B cell (primary cell): ENCODE measurements around the gene TEX261.

ENCODE experiments used
- EZH2 ChIP-seq: IDR thresholded peaks from 2 replicates; pipeline ENCODE4 v1.6.1; 2012; ENCODE audit warnings: borderline replicate concordance, low read depth, mild to moderate bottlenecking, moderate library complexity, low read length; ENCODE audit not compliant: insufficient read depth, poor library complexity, severe bottlenecking
- TF ChIP-seq, protein P1 (sequence below): fragments of 200-600 bp; IDR thresholded peaks from one replicate; pipeline ENCODE4 v1.8.0; 2022; ENCODE audit warnings: antibody characterized with exemption, mild to moderate bottlenecking

DNA sequence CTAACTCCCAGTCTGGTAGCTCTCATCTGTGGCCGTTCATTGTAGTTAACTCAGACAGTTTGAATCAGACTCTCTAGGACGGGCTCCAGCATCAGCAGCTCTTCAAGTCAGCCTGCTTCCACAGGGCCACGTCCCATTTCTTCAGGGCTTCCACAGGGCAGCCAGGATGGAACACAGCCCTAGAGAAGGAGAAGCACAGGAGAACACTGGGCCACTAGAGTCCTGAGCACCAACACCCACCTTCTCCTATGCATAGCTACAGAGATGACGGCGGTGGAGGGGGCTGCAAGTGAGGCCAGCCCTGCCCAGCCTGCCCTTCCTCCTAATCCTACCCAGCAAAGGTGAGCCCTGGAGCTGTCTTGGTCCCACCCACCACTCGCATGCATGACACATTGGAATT lies 10.2 kb upstream of the TEX261 start:
- TF ChIP-seq, protein P1, sequence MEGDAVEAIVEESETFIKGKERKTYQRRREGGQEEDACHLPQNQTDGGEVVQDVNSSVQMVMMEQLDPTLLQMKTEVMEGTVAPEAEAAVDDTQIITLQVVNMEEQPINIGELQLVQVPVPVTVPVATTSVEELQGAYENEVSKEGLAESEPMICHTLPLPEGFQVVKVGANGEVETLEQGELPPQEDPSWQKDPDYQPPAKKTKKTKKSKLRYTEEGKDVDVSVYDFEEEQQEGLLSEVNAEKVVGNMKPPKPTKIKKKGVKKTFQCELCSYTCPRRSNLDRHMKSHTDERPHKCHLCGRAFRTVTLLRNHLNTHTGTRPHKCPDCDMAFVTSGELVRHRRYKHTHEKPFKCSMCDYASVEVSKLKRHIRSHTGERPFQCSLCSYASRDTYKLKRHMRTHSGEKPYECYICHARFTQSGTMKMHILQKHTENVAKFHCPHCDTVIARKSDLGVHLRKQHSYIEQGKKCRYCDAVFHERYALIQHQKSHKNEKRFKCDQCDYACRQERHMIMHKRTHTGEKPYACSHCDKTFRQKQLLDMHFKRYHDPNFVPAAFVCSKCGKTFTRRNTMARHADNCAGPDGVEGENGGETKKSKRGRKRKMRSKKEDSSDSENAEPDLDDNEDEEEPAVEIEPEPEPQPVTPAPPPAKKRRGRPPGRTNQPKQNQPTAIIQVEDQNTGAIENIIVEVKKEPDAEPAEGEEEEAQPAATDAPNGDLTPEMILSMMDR: no peak
- no peak for TF ChIP-seq EZH2
